A549 (cell line): ENCODE results near the gene NCAPD3. TPM values are rescaled to one million over a fixed set of nuclear protein-coding genes. Genes with fewer than 3 reads are reported as not detected.
A peak's percentile ranks its signal among the peaks of the same experiment; 100 is the strongest.

ENCODE experiments used
- ATAC-seq, 2 experiments: fragments of 200-7000 bp in 1 of 2; fragments of >200 bp in 1 of 2; cut with Nextera tagmentation in 1 of 2; cut with Tn5 transposase in 1 of 2; 3 replicates each; pipeline versions ENCODE4 v1.8.0 to v1.9.1; 2018 to 2020; ENCODE audit warnings: mild to moderate bottlenecking in 1 of 2, moderate library complexity in 1 of 2
- CTCF ChIA-PET: fragments of 300-600 bp; sonication (Branson Sonifier 250); formaldehyde crosslinking; extraction: SDS; loops from one replicate; lab custom pipeline; 2021; ENCODE audit warnings: antibody characterized with exemption, inconsistent platforms; lab: Yijun Ruan, JAX
- POLR2A ChIA-PET: fragments of 350-600 bp; formaldehyde crosslinking; extraction: SDS; loops from one replicate; lab custom pipeline; 2021; ENCODE audit warnings: antibody characterized with exemption, inconsistent platforms; lab: Yijun Ruan, JAX
- DNase-seq, 2 experiments: peaks; one replicate each; pipeline versions ENCODE4 v3.0.0 to v3.0.0-alpha.2; 2011 to 2016; ENCODE audit warnings: low read depth in 1 of 2, low spot score in 1 of 2
- FAIRE-seq: peaks from 2 replicates; lab custom pipeline; 2011; peaks lifted over from hg19 to GRCh38; lab: Jason Lieb, UNC
- H3K27ac ChIP-seq, 2 experiments: fragments of >200 bp; sonication (Bioruptor Twin); formaldehyde crosslinking; 3 replicates each; pipeline ENCODE4 v1.5.1; 2016 to 2017
- H3K4me1 ChIP-seq: fragments of >200 bp; sonication (Bioruptor Twin); formaldehyde crosslinking; 3 replicates; pipeline ENCODE4 v1.6.1; 2016
- H3K4me2 ChIP-seq: fragments of >200 bp; sonication (Bioruptor Twin); formaldehyde crosslinking; 3 replicates; pipeline ENCODE4 v1.6.1; 2016
- H3K4me3 ChIP-seq: fragments of >200 bp; sonication (Bioruptor Twin); formaldehyde crosslinking; 3 replicates; pipeline ENCODE4 v1.5.1; 2016
- H3K9me3 ChIP-seq: fragments of >200 bp; sonication (Bioruptor Twin); formaldehyde crosslinking; 3 replicates; pipeline ENCODE4 v1.6.1; 2016
- CEBPB ChIP-seq, 2 experiments: fragments of >200 bp in 1 of 2; sonication (Bioruptor Twin) in 1 of 2; formaldehyde crosslinking in 1 of 2; IDR thresholded peaks; 2 replicates each; pipeline ENCODE4 v1.6.1; 2012 to 2016
- CHD2 ChIP-seq: fragments of 150-350 bp; IDR thresholded peaks from 2 replicates; pipeline ENCODE4 v1.6.1; 2014; ENCODE audit warnings: low read length; ENCODE audit not compliant: partially characterized antibody
- GATA3 ChIP-seq: IDR thresholded peaks from 2 replicates; pipeline ENCODE4 v1.6.1; 2012; ENCODE audit warnings: borderline replicate concordance
- HDAC2 ChIP-seq: fragments of 200-600 bp; sonication (generic); IDR thresholded peaks from 2 replicates; pipeline ENCODE4 v1.6.1; 2016
- JUNB ChIP-seq: fragments of >200 bp; sonication (Bioruptor Twin); formaldehyde crosslinking; IDR thresholded peaks from 2 replicates; pipeline ENCODE4 v1.6.1; 2016
- KDM5A ChIP-seq: fragments of 200-600 bp; sonication (generic); IDR thresholded peaks from 2 replicates; pipeline ENCODE4 v1.6.1; 2016; ENCODE audit warnings: antibody characterized with exemption, mild to moderate bottlenecking
- NFE2L2 ChIP-seq: fragments of 150-350 bp; conservative IDR thresholded peaks from 2 replicates; pipeline ENCODE4 v1.6.1; 2014; ENCODE audit warnings: low read length
- NPAS2 ChIP-seq: fragments of 250-450 bp; sonication (Bioruptor Pico); IDR thresholded peaks from 2 replicates; pipeline ENCODE4 v1.8.0; 2022; ENCODE audit warnings: mild to moderate bottlenecking, moderate library complexity, borderline replicate concordance
- PHF8 ChIP-seq: fragments of 200-600 bp; sonication (generic); IDR thresholded peaks from 2 replicates; pipeline ENCODE4 v1.6.1; 2016; ENCODE audit warnings: low read depth, mild to moderate bottlenecking, antibody characterized with exemption, moderate library complexity, borderline replicate concordance
- POLR2A ChIP-seq: IDR thresholded peaks from 2 replicates; pipeline ENCODE4 v1.6.1; 2012; ENCODE audit warnings: mild to moderate bottlenecking, low read length
- POLR2AphosphoS2 ChIP-seq: conservative IDR thresholded peaks from 2 replicates; pipeline ENCODE4 v1.6.1; 2012; ENCODE audit warnings: low read length, improper control_type of control experiment, inconsistent platforms
- RARB ChIP-seq: fragments of 250-450 bp; sonication (Bioruptor Pico); IDR thresholded peaks from 2 replicates; pipeline ENCODE4 v1.8.0; 2021; ENCODE audit warnings: mild to moderate bottlenecking, moderate library complexity
- SREBF2 ChIP-seq: fragments of 450-650 bp; IDR thresholded peaks from 2 replicates; pipeline ENCODE4 v1.6.1; 2014; ENCODE audit warnings: mild to moderate bottlenecking, moderate library complexity
- ZC3H11A ChIP-seq: fragments of 450-650 bp; IDR thresholded peaks from 2 replicates; pipeline ENCODE4 v1.6.1; 2014; ENCODE audit warnings: antibody characterized with exemption, mild to moderate bottlenecking
- ZFP36 ChIP-seq: fragments of 450-650 bp; IDR thresholded peaks from 2 replicates; pipeline ENCODE4 v1.6.1; 2014; ENCODE audit warnings: borderline replicate concordance; ENCODE audit not compliant: partially characterized antibody
- WGBS: methylation state at CpG from one replicate; pipeline ENCODE4 v1.1.6; 2017; ENCODE audit errors: missing lambda C conversion rate; 5-methylcytosine and 5-hydroxymethylcytosine counted together
- polyA plus RNA-seq, 4 experiments: library from polyadenylated mRNA; depleted of rRNA in 3 of 4; stranded (reverse); fragments of >200 nt; fragmentation: RNase III in 1 of 4; extraction: RNeasy Plus Mini Kit Qiagen cat#74134 plus additional on column Dnase treatment in 1 of 4; gene quantifications; 2 replicates in 3 of 4; 3 replicates in 1 of 4; pipeline ENCODE4 v1.2.3, GENCODE V29; 2011 to 2017
- TF ChIP-seq, protein P1 (sequence below): fragments of >200 bp; sonication (Bioruptor Twin); formaldehyde crosslinking; IDR thresholded peaks from 3 replicates; pipeline ENCODE4 v1.6.1; 2016
- TF ChIP-seq, protein P2 (sequence below): IDR thresholded peaks from 2 replicates; pipeline ENCODE4 v1.6.1; 2012; ENCODE audit warnings: low read depth, borderline replicate concordance

Gene NCAPD3
- polyA plus RNA-seq, 2 of the 4 experiments (the other 2 are of a cell fraction): 26.6 to 36.0 TPM

DNA sequence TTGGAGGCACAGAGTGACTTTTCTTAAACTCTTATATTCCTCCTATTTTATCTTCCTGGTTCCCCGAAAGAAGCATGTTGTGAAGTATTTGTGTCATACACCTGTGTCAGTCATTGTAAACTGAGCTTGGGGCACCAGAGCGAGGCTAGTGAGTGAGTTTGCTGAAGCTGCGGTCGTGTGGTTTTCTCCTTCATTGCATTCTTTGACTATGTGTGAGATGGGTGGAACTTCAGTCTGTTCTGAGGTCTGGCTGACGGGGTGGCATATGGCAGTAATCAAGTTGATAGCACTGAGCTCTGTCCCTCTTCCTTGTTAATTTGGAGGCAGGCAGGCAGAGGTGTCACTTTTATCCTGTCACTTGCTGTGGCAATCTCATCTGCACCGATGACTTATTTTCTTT is 4.9 kb upstream of the NCAPD3 start:
- Histone ChIP-seq H3K4me1 (peaks cover 8% of the 10 kb centered on the region; the same call in 1 of the 3 replicates), H3K4me3 (no peak overlapping the region), H3K27ac (no peak overlapping the region), H3K9me3 (no peaks in the 10 kb centered on the region), H3K4me2 (no peak overlapping the region)
- ChIA-PET CTCF (interaction anchor here (1.6 kb wide), 1 partner anchor 33 kb away, joined by 4 read pairs; no protein-coding TSS in a partner anchor), POLR2A (no interaction called here)
- ATAC-seq (no peak), DNase-seq (no peak), FAIRE-seq (no peak)
- WGBS: 92% methylated on average over 6 of the region's 6 CpGs
- TF ChIP-seq NFE2L2: no peak
- no peak for TF ChIP-seq GATA3
- TF ChIP-seq PHF8: no peak
- TF ChIP-seq NPAS2 (CRISPR knock-in tag): no peak
- TF ChIP-seq RARB: no peak

DNA sequence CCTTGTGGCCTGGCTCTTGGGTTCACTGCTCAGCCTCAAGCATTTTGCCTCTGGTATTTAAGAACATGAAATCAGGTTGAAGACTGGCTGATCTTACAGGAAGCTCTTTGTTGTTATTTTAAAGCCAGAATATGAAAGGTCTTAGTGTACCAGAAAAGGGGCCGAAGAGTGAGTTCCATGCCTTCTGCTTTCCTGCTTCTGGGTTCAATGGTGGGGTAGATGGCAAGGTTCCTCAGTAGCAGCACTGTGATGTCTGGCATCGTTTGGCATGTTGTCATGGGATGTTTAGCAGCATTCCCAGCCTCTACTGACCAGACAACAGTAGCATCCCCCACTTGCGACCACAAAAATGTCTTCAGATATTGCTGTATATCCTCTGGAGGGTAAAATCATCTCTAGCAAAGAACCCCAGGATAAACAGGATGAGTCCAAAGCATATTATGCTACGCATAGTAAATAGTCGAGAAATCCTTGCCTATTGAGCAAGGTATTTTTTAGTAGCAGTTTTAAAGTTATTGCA is 3.1 kb upstream of the NCAPD3 start:
- DNase-seq: no peak
- no peak overlapping the region for H3K4me3 ChIP-seq
- 85% methylated on average over 5 of the region's 5 CpGs for WGBS
- CTCF ChIA-PET: interaction anchor here (0.8 kb wide), 1 partner anchor 176 kb away, joined by 3 read pairs; no protein-coding TSS in a partner anchor
- H3K4me2 ChIP-seq: 0 out of 3 replicates have a peak overlapping the region, but pooled peaks have one; percentile 96
- no peak for FAIRE-seq
- TF ChIP-seq ZFP36 (no peak), HDAC2 (no peak), POLR2AphosphoS2 (no peak), ZC3H11A (no peak)
- TF ChIP-seq, all 56 proteins: peak for 0
- no peak for ATAC-seq
- Histone ChIP-seq H3K9me3 (no peaks in the 10 kb centered on the region), H3K27ac (no peak overlapping the region), H3K4me1 (peaks cover 17% of the 10 kb centered on the region; the same call in 1 of the 3 replicates)
- POLR2A ChIA-PET: no interaction called here

DNA sequence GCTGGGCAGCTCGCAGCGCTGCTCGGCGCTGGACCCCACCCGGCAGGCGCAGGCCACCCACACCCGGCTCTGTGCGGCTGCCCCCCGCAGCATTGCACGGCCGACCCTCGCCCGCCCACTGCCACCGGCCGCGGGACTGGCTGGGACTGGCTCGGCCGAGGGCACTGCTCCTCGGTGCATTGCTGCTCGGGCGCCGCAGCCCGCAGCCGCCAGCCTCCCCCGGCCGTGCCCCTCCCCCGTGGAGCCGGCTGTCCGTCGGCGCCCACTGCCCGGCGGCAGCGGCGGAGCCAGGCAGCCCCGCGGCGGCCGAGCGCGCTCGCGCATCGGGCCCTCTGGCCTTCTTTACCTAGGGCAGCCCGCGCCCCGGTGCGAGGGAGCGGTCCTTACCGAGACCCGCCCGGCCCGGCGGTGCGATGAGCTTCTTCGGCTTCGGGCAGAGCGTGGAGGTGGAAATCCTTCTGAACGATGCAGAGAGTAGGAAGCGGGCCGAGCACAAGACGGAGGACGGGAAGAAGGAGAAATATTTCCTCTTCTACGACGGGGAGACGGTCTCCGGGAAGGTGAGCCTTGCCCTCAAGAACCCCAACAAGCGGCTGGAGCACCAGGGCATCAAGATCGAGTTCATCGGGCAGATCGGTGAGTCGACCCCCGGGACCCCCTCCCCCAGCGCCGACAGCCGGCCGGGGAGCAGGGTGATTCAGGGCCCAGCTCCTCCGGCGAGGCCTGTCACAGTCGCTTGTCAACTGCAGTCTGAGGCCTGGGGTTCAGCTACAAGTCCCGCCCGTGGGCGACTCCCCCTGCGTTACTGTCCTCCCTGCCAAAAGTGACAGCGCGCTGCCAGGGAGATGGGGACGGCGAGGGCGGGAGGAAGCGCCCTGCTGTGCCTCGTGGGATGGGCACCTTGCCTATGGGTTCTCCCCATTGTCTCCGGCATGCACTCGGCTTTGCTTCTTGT is 1.2 kb upstream of the NCAPD3 start:
- 1% methylated on average over 12 of the region's 93 CpGs for WGBS
- ChIA-PET POLR2A (interaction anchor here (0.6 to 2.1 kb wide), 11 partner anchors 9 to 263 kb away, joined by 3 to 19 read pairs (median 4); partner anchors contain the start of genes ACAD8 and THYN1), CTCF (interaction anchor here (0.9 to 1.7 kb wide), 3 partner anchors 16 to 19 kb away, joined by 6 to 7 read pairs (median 6); no protein-coding TSS in a partner anchor)
- Histone ChIP-seq H3K4me2 (peak overlapping the region; percentile 96), H3K4me3 (peak overlapping the region; percentile 60), H3K4me1 (peaks cover 17% of the 10 kb centered on the region; the same call in 1 of the 3 replicates), H3K27ac (peak overlapping the region; percentile 85 to 90), H3K9me3 (no peaks in the 10 kb centered on the region)
- peak; percentile 41 to 54; a peak in 5 of 6 replicates for ATAC-seq
- DNase-seq: peak; percentile 7 to 10
- TF ChIP-seq CEBPB (IDR thresholded peaks at IDR 0.05) (no peak), POLR2A (peak; percentile 56; the same call in 1 of the 2 replicates), KDM5A (no peak), CHD2 (no peak), SREBF2 (no peak), JUNB (no peak), GATA3 (no peak)
- TF ChIP-seq, protein P1, sequence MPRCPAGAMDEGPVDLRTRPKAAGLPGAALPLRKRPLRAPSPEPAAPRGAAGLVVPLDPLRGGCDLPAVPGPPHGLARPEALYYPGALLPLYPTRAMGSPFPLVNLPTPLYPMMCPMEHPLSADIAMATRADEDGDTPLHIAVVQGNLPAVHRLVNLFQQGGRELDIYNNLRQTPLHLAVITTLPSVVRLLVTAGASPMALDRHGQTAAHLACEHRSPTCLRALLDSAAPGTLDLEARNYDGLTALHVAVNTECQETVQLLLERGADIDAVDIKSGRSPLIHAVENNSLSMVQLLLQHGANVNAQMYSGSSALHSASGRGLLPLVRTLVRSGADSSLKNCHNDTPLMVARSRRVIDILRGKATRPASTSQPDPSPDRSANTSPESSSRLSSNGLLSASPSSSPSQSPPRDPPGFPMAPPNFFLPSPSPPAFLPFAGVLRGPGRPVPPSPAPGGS: peak; percentile 22; the same call in 1 of the 3 replicates
- TF ChIP-seq, protein P2, sequence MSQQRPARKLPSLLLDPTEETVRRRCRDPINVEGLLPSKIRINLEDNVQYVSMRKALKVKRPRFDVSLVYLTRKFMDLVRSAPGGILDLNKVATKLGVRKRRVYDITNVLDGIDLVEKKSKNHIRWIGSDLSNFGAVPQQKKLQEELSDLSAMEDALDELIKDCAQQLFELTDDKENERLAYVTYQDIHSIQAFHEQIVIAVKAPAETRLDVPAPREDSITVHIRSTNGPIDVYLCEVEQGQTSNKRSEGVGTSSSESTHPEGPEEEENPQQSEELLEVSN: no peak
- FAIRE-seq: no peak
